ENCODE results near the gene SERPINA12. TPM values are rescaled to one million over a fixed set of nuclear protein-coding genes. Genes with fewer than 3 reads are reported as not detected.

SERPINA12 gene
- total and polyA plus RNA-seq, 8 donors = not detected

DNA sequence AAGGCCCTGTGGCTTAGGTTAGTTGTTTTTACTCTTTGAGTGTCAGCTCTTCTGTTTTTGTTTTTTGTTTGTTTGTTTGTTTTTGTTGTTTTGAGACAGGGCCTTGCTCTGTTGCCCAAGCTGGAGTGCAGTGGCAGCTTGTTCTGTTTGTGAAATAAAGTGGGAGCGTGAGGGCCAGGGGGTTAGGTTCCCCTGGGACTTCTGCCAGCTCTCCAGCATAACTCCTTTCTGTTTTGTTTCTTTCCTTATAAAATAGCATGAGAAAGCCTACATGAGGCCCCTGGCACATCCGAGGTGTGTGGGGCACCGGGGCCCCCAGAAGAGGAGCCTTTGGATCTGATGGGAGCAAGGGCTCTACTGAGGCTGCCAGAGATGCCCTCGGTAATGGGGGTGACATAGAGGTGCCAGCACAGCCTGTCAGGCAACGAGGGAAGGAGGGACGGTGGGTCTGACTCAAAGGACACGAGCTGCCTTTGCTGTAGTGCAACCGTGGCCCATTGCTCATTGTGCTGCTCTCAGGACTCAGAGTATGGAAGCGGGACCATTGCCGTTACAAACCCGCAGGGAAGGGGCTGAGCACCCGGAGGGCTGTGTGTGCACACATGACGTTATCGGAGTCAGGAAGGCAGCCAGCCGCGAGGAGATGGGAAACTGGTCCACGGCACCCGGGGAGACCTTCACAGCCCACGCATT is 47.6 kb downstream of the SERPINA12 start:
- H3K4me3 ChIP-seq = no peak overlapping the region

DNA sequence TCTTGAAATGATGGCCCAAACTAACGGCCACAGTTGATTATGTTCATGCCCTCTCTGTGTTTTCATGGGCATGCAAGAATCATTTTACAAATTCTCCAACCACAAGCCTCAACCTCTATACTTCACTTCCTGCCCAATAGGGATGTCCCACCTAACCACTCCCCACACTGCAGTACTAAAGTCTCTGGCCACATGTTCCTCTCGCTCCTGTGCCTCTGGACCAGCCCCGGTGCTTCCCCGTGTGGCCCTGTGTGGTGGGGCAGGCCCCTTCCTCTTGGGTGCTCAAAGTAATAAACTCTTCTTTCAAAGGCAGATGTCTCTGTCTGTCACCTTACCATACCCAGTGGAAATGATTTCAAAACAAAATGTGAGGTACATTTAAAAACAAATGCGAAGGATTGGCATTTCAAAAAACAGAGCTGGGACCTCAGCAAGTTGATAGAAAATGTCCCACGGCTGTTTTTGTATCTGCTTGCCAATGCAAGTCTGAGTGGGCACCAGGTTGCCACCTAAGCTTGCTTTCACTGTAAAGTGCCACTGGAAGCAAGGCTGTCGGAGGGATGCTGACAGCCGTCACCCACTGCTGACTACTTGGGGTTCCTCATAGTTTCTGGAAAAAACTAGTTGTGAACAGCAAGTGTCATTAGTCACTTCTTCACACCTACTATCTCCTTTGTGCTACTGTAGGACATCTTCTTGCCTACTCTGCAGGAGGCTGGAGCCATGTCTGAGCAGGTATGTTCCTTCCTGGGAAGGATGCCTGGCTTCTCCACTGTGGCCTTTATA is 48.4 kb downstream of the SERPINA12 start:
- FAIRE-seq (no peak), ATAC-seq (no peak), DNase-seq (no peak)
- intact Hi-C loops (cut with DNase I) = no loop called here
- TF ChIP-seq, protein P1, sequence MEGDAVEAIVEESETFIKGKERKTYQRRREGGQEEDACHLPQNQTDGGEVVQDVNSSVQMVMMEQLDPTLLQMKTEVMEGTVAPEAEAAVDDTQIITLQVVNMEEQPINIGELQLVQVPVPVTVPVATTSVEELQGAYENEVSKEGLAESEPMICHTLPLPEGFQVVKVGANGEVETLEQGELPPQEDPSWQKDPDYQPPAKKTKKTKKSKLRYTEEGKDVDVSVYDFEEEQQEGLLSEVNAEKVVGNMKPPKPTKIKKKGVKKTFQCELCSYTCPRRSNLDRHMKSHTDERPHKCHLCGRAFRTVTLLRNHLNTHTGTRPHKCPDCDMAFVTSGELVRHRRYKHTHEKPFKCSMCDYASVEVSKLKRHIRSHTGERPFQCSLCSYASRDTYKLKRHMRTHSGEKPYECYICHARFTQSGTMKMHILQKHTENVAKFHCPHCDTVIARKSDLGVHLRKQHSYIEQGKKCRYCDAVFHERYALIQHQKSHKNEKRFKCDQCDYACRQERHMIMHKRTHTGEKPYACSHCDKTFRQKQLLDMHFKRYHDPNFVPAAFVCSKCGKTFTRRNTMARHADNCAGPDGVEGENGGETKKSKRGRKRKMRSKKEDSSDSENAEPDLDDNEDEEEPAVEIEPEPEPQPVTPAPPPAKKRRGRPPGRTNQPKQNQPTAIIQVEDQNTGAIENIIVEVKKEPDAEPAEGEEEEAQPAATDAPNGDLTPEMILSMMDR (IDR thresholded peaks at IDR 0.05) = no peak
- Histone ChIP-seq H3K27ac (no peak overlapping the region), H3K4me1 (no peaks in the 10 kb centered on the region), H3K27me3 (no peaks in the 10 kb centered on the region), H3K36me3 (no peaks in the 10 kb centered on the region), H3K4me3 (no peak overlapping the region), H3K9me3 (no peaks in the 10 kb centered on the region)
- 65 to 70% methylated on average over 8 of the region's 8 CpGs for WGBS, 2 donors

More for the DNA sequence above, 47.6 kb downstream of the SERPINA12 start:
- TF ChIP-seq, protein P1 (IDR thresholded peaks at IDR 0.05) = no peak
- FAIRE-seq (no peak), ATAC-seq (no peak), DNase-seq (no peak)
- Histone ChIP-seq H3K4me1 (no peaks in the 10 kb centered on the region), H3K9me3 (no peaks in the 10 kb centered on the region), H3K36me3 (no peaks in the 10 kb centered on the region), H3K27ac (no peak overlapping the region), H3K27me3 (no peaks in the 10 kb centered on the region)
- 76 to 80% methylated on average over 19 of the region's 19 CpGs for WGBS, 2 donors
- intact Hi-C loops (cut with DNase I) = no loop called here

DNA sequence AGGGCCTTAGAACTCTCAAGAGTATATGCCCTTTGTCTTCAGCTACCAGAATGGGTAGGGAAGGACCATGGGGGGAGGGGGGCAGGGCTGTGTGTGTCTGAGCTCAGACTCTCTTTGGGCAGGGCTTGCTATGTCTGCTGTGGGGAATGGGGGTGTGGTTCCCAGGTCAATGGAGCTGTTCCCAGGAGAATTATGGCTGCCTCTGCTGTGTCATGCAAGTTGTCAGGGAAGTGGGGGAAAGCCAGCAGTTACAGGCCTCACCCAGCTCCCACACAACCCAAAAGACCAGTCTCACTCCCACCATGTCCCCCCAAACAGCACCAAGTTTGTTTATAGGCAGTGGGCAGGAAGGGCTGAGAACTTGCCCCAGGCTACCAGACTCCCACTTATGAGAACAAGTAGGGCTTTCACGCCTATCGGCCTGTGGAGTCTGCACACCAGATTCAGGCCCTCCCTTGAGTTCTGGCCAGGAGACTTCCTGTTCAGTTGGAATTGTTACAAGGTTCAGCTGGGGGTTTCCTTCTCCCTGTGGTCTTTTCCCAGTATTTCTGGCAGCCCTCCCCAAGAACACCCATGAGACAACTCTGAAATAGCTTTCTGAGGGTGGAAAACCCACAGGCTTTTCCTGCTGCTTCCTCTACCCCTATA is 50.6 kb downstream of the SERPINA12 start:
- Histone ChIP-seq H3K27me3 (no peaks in the 10 kb centered on the region), H3K36me3 (no peaks in the 10 kb centered on the region), H3K4me3 (no peak overlapping the region), H3K4me1 (no peaks in the 10 kb centered on the region), H3K9me3 (no peaks in the 10 kb centered on the region), H3K27ac (no peak overlapping the region)
- intact Hi-C loops (cut with DNase I) = no loop called here
- TF ChIP-seq, protein P1 (IDR thresholded peaks at IDR 0.05) = no peak
- ATAC-seq (no peak), FAIRE-seq (no peak), DNase-seq (no peak)
- WGBS, 2 donors = 75 to 76% methylated on average over 2 of the region's 2 CpGs

DNA sequence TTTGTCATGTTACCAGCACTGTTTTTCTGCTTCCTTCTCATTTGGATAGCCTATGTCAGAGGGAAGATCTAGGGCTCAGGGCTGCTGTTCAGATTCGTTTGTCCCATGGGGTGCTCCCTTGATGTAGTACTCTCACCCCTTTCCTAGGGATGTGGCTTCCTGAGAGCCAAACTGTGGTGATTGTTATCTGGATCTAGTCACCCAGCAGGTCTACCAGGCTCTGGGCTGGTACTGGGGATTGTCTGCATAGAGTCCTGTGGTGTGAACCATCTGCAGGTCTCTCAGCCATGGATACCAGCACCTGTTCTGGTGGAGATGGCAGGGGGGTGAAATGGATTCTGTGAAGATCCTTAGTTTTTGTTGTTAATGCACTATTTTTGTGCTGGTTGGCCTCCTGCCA is 51.2 kb downstream of the SERPINA12 start:
- FAIRE-seq = no peak
- no peak for DNase-seq
- intact Hi-C loops (cut with DNase I) = no loop called here
- WGBS, 2 donors = 60 to 61% methylated on average over 1 of the region's 1 CpG
- Histone ChIP-seq H3K27me3 (no peaks in the 10 kb centered on the region), H3K4me1 (no peaks in the 10 kb centered on the region), H3K27ac (no peak overlapping the region), H3K4me3 (no peak overlapping the region), H3K9me3 (no peaks in the 10 kb centered on the region), H3K36me3 (no peaks in the 10 kb centered on the region)
- ATAC-seq = no peak
- TF ChIP-seq, protein P1 (IDR thresholded peaks at IDR 0.05) = no peak

Data from pancreas (tissue), 10 donors.